Activated effector memory CD4-positive, alpha-beta T cell treated with Interleukin-2 at 50 U/mL for 16 hours (primary cell): ENCODE measurements around the gene DGKB.

ENCODE experiments used
- DNase-seq: peaks from one replicate; pipeline ENCODE4 v3.0.0-alpha.2; 2020

DGKB gene

GRCh38 chr7:14195079-14195478 lies 707.5 kb downstream of the DGKB start:
- DNase-seq = no peak

GRCh38 chr7:14191686-14192098 lies 710.9 kb downstream of the DGKB start:
- DNase-seq = no peak

GRCh38 chr7:14184292-14184864 lies 718.2 kb downstream of the DGKB start:
- no peak for DNase-seq

DNA sequence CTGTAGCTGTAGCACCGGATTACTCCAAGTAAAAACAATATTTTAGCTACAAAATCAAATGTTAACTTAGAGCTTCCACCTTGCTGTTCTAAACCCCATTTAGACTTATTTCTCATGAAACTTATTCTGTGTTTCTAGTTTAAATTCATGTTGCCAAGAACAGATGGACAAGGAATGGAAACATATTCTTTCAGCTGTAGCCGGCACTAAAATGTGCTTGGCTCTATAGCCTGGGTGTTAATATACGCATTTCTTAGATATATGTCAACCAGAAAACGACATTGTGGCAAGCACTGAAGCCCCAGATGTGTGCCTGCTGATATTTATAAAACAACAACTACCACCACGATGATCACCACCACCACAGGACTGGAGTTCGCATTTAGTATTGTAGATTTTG lies 722.8 kb downstream of the DGKB start:
- DNase-seq = no peak

GRCh38 chr7:14177876-14178275 lies 724.7 kb downstream of the DGKB start:
- DNase-seq = no peak

GRCh38 chr7:14170872-14171271 lies 731.7 kb downstream of the DGKB start:
- DNase-seq = no peak

DNA sequence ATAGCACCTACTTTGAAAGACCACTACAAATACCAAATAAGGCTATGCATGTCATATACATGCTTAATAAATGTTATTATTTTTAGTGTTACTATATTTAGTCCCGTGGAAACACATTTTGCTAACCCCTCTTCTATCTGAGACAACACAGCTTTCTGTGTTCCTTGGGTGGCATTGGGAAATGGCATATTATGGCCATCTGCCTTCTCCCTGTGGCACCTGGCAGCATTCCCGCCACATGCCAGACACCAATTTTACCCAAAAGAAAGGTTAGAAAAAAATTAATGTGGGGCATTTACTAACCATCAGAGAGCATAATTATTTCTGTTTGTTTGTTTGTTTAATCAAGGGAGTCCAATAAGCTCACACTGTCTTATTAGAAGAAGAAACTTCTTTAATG lies 744.4 kb downstream of the DGKB start:
- no peak for DNase-seq

DNA sequence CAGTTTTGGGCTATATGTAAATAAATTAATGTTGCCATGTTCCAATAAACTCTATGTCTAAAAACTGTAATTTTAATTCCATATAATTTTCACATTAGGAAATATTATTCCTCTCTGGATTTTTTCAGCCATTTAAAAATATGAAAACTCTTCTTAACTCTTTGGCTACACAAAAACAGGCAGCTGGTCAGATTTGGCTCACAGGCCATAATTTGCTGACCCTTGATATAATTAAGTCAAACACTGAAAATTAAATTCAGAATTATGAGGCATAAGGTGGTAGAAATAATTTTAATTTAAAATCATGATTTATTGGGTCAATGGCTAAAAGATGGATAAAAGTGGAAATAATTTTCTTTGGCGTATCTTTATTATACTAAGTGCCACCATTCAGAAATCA lies 746.1 kb downstream of the DGKB start:
- DNase-seq = no peak

- no peak for DNase-seq
These were observed 753.6 kb downstream of the DGKB start for GRCh38 chr7:14148974-14149373.

GRCh38 chr7:14147532-14147931 lies 755.0 kb downstream of the DGKB start:
- DNase-seq = no peak

DNA sequence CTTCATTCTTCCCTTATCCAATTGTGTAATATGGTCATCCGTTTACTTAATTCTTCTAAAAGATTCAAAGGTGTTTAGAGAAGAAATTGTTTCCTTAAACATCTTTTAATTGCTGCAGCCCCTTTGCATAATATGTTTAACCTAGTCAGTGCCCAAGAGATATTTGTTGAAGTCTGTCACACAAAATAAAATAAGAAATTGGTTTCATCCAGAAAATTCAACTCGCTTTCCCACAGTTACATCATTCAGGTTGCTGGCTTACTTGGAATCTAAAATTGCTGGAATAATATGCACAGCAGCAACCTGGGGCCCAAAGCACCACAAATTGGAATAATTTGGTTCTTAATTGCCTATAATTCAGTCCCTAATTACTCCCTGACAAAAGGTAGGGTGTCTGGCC lies 758.0 kb downstream of the DGKB start:
- DNase-seq = no peak

DNA sequence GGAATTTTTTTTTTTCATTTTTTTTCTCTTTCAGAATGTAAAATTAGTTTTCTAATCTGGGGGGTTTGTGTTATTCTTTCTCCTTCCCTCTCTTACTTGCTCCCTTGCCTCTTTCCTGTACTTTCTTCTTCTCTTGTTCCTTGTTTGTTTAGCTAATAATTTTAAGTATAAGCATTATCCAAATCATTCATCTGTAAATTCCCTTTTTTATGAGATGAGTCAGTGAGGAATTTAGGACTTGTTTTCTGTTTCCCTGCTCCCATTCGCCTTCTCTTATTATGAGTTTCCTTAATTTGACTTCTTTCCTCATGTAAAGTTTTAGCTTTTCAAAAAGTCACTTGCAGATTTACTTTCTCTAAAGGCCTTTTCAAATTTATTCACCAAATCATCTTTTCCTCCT lies 758.4 kb downstream of the DGKB start:
- no peak for DNase-seq

DNA sequence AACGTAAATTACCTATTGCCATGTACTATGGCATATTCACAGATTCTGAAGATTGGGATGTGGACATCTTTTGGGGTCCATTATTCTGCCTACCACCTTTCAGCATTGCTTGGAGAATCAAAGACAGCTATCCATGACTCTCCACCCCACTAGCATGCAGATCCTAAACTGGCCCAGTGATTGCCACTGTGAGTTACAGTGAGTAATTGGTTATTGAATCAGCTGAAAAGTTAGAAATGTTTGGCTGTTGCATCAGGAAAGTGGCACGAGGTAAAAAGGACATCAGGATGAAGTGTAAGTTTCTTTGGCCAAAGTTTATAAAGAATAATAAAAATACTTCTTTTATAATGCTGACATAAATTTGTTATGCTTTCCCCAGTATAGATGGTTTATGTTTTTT lies 764.9 kb downstream of the DGKB start:
- DNase-seq = no peak

DNA sequence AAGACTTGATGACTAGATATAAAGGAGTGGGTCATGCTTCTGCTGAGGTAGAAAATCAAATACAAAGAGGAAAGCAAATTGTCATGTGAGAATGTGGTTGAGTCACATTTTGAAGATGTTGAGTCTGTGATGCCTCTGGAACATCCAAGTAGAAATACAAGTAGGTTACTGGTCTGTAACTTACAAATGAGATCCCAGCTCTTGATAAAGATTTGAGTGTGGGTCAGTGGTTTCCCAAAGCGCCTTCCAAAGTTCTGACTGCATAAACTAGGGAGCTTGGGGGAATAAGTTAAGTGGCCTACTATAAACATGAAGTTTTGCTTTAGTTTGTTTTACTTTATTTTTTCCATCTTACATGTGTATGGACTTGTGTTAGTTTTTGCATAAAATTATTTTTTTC lies 768.8 kb downstream of the DGKB start:
- no peak for DNase-seq

DNA sequence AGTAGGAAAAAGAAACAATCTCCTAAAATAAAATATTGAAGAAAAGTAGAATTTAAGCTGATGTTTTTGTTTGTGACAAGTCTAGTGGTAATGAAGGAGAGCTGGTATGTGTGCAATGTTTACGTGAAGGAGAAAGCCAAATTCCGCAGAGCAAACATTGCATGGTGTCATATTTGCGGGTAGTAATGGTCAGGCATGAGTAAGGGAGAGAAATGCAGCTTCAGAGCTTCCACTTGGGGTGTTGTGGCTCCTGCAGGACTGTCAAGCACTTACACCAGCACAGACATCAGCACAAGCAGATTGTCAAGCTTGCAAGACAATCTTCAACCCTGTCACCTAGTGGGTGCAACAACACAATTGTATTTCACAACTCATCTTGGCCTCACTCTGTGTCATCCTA lies 776.6 kb downstream of the DGKB start:
- no peak for DNase-seq

GRCh38 chr7:14124716-14125115 lies 777.8 kb downstream of the DGKB start:
- DNase-seq = no peak

GRCh38 chr7:14123923-14124322 lies 778.6 kb downstream of the DGKB start:
- no peak for DNase-seq

DNA sequence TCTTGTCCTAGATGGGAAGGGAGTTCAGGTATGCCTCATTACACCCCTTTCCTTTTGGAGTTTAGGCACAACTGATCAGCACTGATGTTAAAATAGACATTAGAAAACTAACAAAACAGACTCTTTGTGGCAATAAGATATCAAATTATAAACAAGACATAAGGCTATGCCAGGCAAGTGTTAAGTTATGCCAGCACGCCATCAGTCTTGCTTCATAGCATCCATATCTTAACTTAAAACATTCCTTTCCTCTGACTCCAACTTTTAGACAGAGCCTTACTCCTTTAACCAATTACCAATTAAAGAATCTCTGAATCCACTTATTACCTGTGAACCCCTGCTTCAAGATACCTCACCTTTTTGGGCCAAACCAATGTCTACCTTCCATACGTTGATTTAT lies 786.9 kb downstream of the DGKB start:
- no peak for DNase-seq

- no peak for DNase-seq
These were observed 797.7 kb downstream of the DGKB start for GRCh38 chr7:14104861-14105260.

DNA sequence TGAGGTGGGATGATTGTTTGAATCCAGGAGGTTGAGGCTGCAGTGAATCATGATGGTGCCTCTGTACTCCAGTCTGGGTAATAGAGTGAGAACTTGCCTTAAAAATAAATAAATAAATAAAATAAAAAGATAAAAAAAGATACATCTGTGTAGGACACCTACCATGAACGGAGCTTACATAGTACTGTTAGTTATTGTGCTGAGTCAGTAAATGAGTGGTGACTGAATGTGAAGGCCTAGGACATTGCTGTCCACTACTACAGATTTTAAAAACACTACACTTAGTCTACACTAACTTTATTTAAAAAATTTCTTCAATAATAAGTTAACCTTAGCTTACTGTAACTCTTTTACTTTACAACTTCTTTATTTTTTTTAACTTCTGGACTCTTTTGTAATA lies 806.4 kb downstream of the DGKB start:
- no peak for DNase-seq

GRCh38 chr7:14095233-14095950 lies 807.2 kb downstream of the DGKB start:
- DNase-seq = no peak
